GM11168 (cell line): Measurements from ENCODE around the gene SHISA2.

Source experiments
- in situ Hi-C: fragments of 300-500 bp; cut with MboI; formaldehyde crosslinking; loops from one replicate; pipeline ENCODE4 v1.12.0; 2022; ENCODE audit warnings: low sequenced_read_pairs; ENCODE audit not compliant: unreplicated experiment

SHISA2 gene

GRCh38 chr13:26051231-26051656 is 572 bp downstream of the SHISA2 start:
- in situ Hi-C loops: loop anchor here (25.0 kb wide), 1 partner anchor 214 kb away; no protein-coding TSS in a partner anchor

- in situ Hi-C loops: loop anchor here (25.0 kb wide), 1 partner anchor 213 kb away; no protein-coding TSS in a partner anchor
Observed at GRCh38 chr13:26050568-26051230, 1.1 kb downstream of the SHISA2 start.

- in situ Hi-C loops: no loop called here
Observed at GRCh38 chr13:26048741-26049140, 3.1 kb downstream of the SHISA2 start.

GRCh38 chr13:26047040-26047439 is 4.8 kb downstream of the SHISA2 start:
- in situ Hi-C loops: no loop called here

GRCh38 chr13:26046639-26047038 is 5.2 kb downstream of the SHISA2 start:
- in situ Hi-C loops: no loop called here

- in situ Hi-C loops: no loop called here
Observed at GRCh38 chr13:26045142-26045541, 6.7 kb downstream of the SHISA2 start.

GRCh38 chr13:26042785-26043184 is 9.0 kb downstream of the SHISA2 start:
- in situ Hi-C loops: no loop called here

GRCh38 chr13:26041444-26041843 is 10.4 kb downstream of the SHISA2 start:
- in situ Hi-C loops: no loop called here

GRCh38 chr13:26038931-26039475 is 12.8 kb downstream of the SHISA2 start:
- in situ Hi-C loops: no loop called here

GRCh38 chr13:26037302-26037701 is 14.5 kb downstream of the SHISA2 start:
- in situ Hi-C loops: no loop called here

GRCh38 chr13:26036383-26036782 is 15.4 kb downstream of the SHISA2 start:
- in situ Hi-C loops: no loop called here

- in situ Hi-C loops: no loop called here
Observed at GRCh38 chr13:26034018-26034417, 17.8 kb downstream of the SHISA2 start.

- in situ Hi-C loops: no loop called here
Observed at GRCh38 chr13:26030331-26030730, 21.5 kb downstream of the SHISA2 start.

GRCh38 chr13:26029581-26030136 is 22.2 kb downstream of the SHISA2 start:
- in situ Hi-C loops: no loop called here

- in situ Hi-C loops: no loop called here
Observed at GRCh38 chr13:26026211-26026610, 25.6 kb downstream of the SHISA2 start.

GRCh38 chr13:26025771-26026170 is 26.0 kb downstream of the SHISA2 start:
- in situ Hi-C loops: no loop called here

- in situ Hi-C loops: no loop called here
Observed at GRCh38 chr13:26025196-26025595, 26.6 kb downstream of the SHISA2 start.

GRCh38 chr13:26024558-26024957 is 27.3 kb downstream of the SHISA2 start:
- in situ Hi-C loops: no loop called here

GRCh38 chr13:26022538-26023292 is 29.1 kb downstream of the SHISA2 start:
- in situ Hi-C loops: no loop called here

GRCh38 chr13:26021956-26022355 is 29.9 kb downstream of the SHISA2 start:
- in situ Hi-C loops: no loop called here

- in situ Hi-C loops: no loop called here
Observed at GRCh38 chr13:26021516-26021915, 30.3 kb downstream of the SHISA2 start.
